ENCODE data around the gene RIMBP2. TPM values are rescaled to one million over a fixed set of nuclear protein-coding genes. Genes with fewer than 3 reads are reported as not detected.

Gene RIMBP2
- total RNA-seq, 1 donor from 2014 or later = 0.62 TPM

- no peak for DNase-seq
These were observed 88.9 kb downstream of the RIMBP2 start for GRCh38 chr12:130627175-130627574.

- DNase-seq = no peak
These were observed 89.5 kb downstream of the RIMBP2 start for GRCh38 chr12:130626601-130627000.

- DNase-seq = no peak
These were observed 90.9 kb downstream of the RIMBP2 start for GRCh38 chr12:130625201-130625600.

- no peak for DNase-seq
These were observed 93.3 kb downstream of the RIMBP2 start for GRCh38 chr12:130622803-130623202.

- no peak for DNase-seq
These were observed 94.3 kb downstream of the RIMBP2 start for GRCh38 chr12:130621696-130622298.

GRCh38 chr12:130620756-130621155 is 95.3 kb downstream of the RIMBP2 start:
- DNase-seq = no peak

GRCh38 chr12:130620281-130620680 is 95.8 kb downstream of the RIMBP2 start:
- no peak for DNase-seq

GRCh38 chr12:130619385-130620001 is 96.6 kb downstream of the RIMBP2 start:
- DNase-seq = no peak

GRCh38 chr12:130617219-130617618 is 98.9 kb downstream of the RIMBP2 start:
- DNase-seq = no peak

GRCh38 chr12:130615861-130616345 is 100.2 kb downstream of the RIMBP2 start:
- DNase-seq = no peak

GRCh38 chr12:130614530-130614905 is 101.6 kb downstream of the RIMBP2 start:
- no peak for DNase-seq

- DNase-seq = no peak
These were observed 102.1 kb downstream of the RIMBP2 start for GRCh38 chr12:130613831-130614529.

- DNase-seq = no peak
These were observed 103.0 kb downstream of the RIMBP2 start for GRCh38 chr12:130613131-130613530.

- DNase-seq = no peak
These were observed 104.8 kb downstream of the RIMBP2 start for GRCh38 chr12:130611026-130611905.

- no peak for DNase-seq
These were observed 106.1 kb downstream of the RIMBP2 start for GRCh38 chr12:130609966-130610365.

- no peak for DNase-seq
These were observed 107.3 kb downstream of the RIMBP2 start for GRCh38 chr12:130608831-130609230.

- no peak for DNase-seq
These were observed 108.0 kb downstream of the RIMBP2 start for GRCh38 chr12:130608132-130608531.

- no peak for DNase-seq
These were observed 109.9 kb downstream of the RIMBP2 start for GRCh38 chr12:130606231-130606630.

- DNase-seq = no peak
These were observed 112.6 kb downstream of the RIMBP2 start for GRCh38 chr12:130603396-130603965.

GRCh38 chr12:130602251-130602650 is 113.8 kb downstream of the RIMBP2 start:
- no peak for DNase-seq

GRCh38 chr12:130601327-130601726 is 114.8 kb downstream of the RIMBP2 start:
- no peak for DNase-seq

GRCh38 chr12:130596241-130596640 is 119.9 kb downstream of the RIMBP2 start:
- DNase-seq = no peak

Measured in tongue (tissue), 2 donors.